ENCODE data around the gene RAB5IF.
"Not testable (repeated sequence)": the region's sequence is repeated elsewhere in the genome, so short reads cannot be mapped to it uniquely, and the experiment has no call there.

The RAB5IF gene

GRCh38 chr20:36632487-36633284 lies 27.1 kb downstream of the RAB5IF start:
- WGBS = 81% methylated on average over 14 of the region's 14 CpGs
- Histone ChIP-seq H3K27ac (ENCODE audit: low read depth, low read length) (no peak overlapping the region), H3K9ac (ENCODE audit: low read depth, low read length) (no peak overlapping the region), H3K4me3 (ENCODE audit: low read length) (no peak overlapping the region), H3K9me3 (ENCODE audit: insufficient read depth, low read depth, low read length) (no peaks in the 10 kb centered on the region), H3K27me3 (ENCODE audit: insufficient read depth, low read length) (no peaks in the 10 kb centered on the region), H3K36me3 (ENCODE audit: insufficient read depth, low read length) (no peaks in the 10 kb centered on the region), H3K4me1 (ENCODE audit: insufficient read depth, low read length) (no peaks in the 10 kb centered on the region)

- 92% methylated on average over 9 of the region's 9 CpGs for WGBS
- H3K27me3 ChIP-seq (ENCODE audit: insufficient read depth, low read length) = no peaks in the 10 kb centered on the region
- no peak overlapping the region for H3K27ac ChIP-seq (ENCODE audit: low read depth, low read length)
- no peaks in the 10 kb centered on the region for H3K9me3 ChIP-seq (ENCODE audit: insufficient read depth, low read depth, low read length)
- no peaks in the 10 kb centered on the region for H3K4me1 ChIP-seq (ENCODE audit: insufficient read depth, low read length)
- no peak overlapping the region for H3K9ac ChIP-seq (ENCODE audit: low read depth, low read length)
- H3K36me3 ChIP-seq (ENCODE audit: insufficient read depth, low read length) = no peaks in the 10 kb centered on the region
- H3K4me3 ChIP-seq (ENCODE audit: low read length) = no peak overlapping the region
Measured at GRCh38 chr20:36633285-36633772, 27.8 kb downstream of the RAB5IF start.

GRCh38 chr20:36634342-36634741 lies 28.8 kb downstream of the RAB5IF start:
- no peaks in the 10 kb centered on the region for H3K4me1 ChIP-seq (ENCODE audit: insufficient read depth, low read length)
- H3K9me3 ChIP-seq (ENCODE audit: insufficient read depth, low read depth, low read length) = no peaks in the 10 kb centered on the region
- no peak overlapping the region for H3K4me3 ChIP-seq (ENCODE audit: low read length)
- H3K27ac ChIP-seq (ENCODE audit: low read depth, low read length) = no peak overlapping the region
- H3K9ac ChIP-seq (ENCODE audit: low read depth, low read length) = no peak overlapping the region
- H3K36me3 ChIP-seq (ENCODE audit: insufficient read depth, low read length) = no peaks in the 10 kb centered on the region
- H3K27me3 ChIP-seq (ENCODE audit: insufficient read depth, low read length) = no peaks in the 10 kb centered on the region
- WGBS = 92% methylated on average over 11 of the region's 11 CpGs

GRCh38 chr20:36638876-36639400 lies 33.4 kb downstream of the RAB5IF start:
- not testable (repeated sequence) for H3K9ac ChIP-seq (ENCODE audit: low read depth, low read length); H3K27me3 ChIP-seq (ENCODE audit: insufficient read depth, low read length); H3K4me1 ChIP-seq (ENCODE audit: insufficient read depth, low read length); H3K27ac ChIP-seq (ENCODE audit: low read depth, low read length); H3K4me3 ChIP-seq (ENCODE audit: low read length); H3K9me3 ChIP-seq (ENCODE audit: insufficient read depth, low read depth, low read length); H3K36me3 ChIP-seq (ENCODE audit: insufficient read depth, low read length)
- 96% methylated on average over 11 of the region's 12 CpGs for WGBS

- 85% methylated on average over 3 of the region's 3 CpGs for WGBS
- Histone ChIP-seq H3K4me1 (ENCODE audit: insufficient read depth, low read length) (peaks cover 16% of the 10 kb centered on the region; the same call in 1 of the 2 replicates), H3K27me3 (ENCODE audit: insufficient read depth, low read length) (no peaks in the 10 kb centered on the region), H3K36me3 (ENCODE audit: insufficient read depth, low read length) (no peaks in the 10 kb centered on the region), H3K9ac (ENCODE audit: low read depth, low read length) (no peak overlapping the region), H3K27ac (ENCODE audit: low read depth, low read length) (no peak overlapping the region), H3K9me3 (ENCODE audit: insufficient read depth, low read depth, low read length) (no peaks in the 10 kb centered on the region), H3K4me3 (ENCODE audit: low read length) (no peak overlapping the region)
Measured at GRCh38 chr20:36641506-36641843, 35.9 kb downstream of the RAB5IF start.

- H3K4me1 ChIP-seq (ENCODE audit: insufficient read depth, low read length) = peaks cover 22% of the 10 kb centered on the region; the same call in 1 of the 2 replicates
- no peak overlapping the region for H3K4me3 ChIP-seq (ENCODE audit: low read length)
- H3K27ac ChIP-seq (ENCODE audit: low read depth, low read length) = no peak overlapping the region
- 96% methylated on average over 6 of the region's 6 CpGs for WGBS
- no peak overlapping the region for H3K9ac ChIP-seq (ENCODE audit: low read depth, low read length)
- no peaks in the 10 kb centered on the region for H3K27me3 ChIP-seq (ENCODE audit: insufficient read depth, low read length)
- H3K36me3 ChIP-seq (ENCODE audit: insufficient read depth, low read length) = no peaks in the 10 kb centered on the region
- H3K9me3 ChIP-seq (ENCODE audit: insufficient read depth, low read depth, low read length) = no peaks in the 10 kb centered on the region
Measured at GRCh38 chr20:36642136-36642535, 36.6 kb downstream of the RAB5IF start.

GRCh38 chr20:36644032-36644705 lies 38.6 kb downstream of the RAB5IF start:
- peaks cover 25% of the 10 kb centered on the region; the same call in 1 of the 2 replicates for H3K4me1 ChIP-seq (ENCODE audit: insufficient read depth, low read length)
- H3K9ac ChIP-seq (ENCODE audit: low read depth, low read length) = no peak overlapping the region
- no peaks in the 10 kb centered on the region for H3K36me3 ChIP-seq (ENCODE audit: insufficient read depth, low read length)
- 90% methylated on average over 5 of the region's 5 CpGs for WGBS
- no peaks in the 10 kb centered on the region for H3K27me3 ChIP-seq (ENCODE audit: insufficient read depth, low read length)
- no peak overlapping the region for H3K27ac ChIP-seq (ENCODE audit: low read depth, low read length)
- no peaks in the 10 kb centered on the region for H3K9me3 ChIP-seq (ENCODE audit: insufficient read depth, low read depth, low read length)
- H3K4me3 ChIP-seq (ENCODE audit: low read length) = no peak overlapping the region

- no peak overlapping the region for H3K4me3 ChIP-seq (ENCODE audit: low read length)
- no peaks in the 10 kb centered on the region for H3K36me3 ChIP-seq (ENCODE audit: insufficient read depth, low read length)
- H3K4me1 ChIP-seq (ENCODE audit: insufficient read depth, low read length) = peaks cover 25% of the 10 kb centered on the region; the same call in 1 of the 2 replicates
- no peak overlapping the region for H3K9ac ChIP-seq (ENCODE audit: low read depth, low read length)
- H3K9me3 ChIP-seq (ENCODE audit: insufficient read depth, low read depth, low read length) = no peaks in the 10 kb centered on the region
- no peaks in the 10 kb centered on the region for H3K27me3 ChIP-seq (ENCODE audit: insufficient read depth, low read length)
- no peak overlapping the region for H3K27ac ChIP-seq (ENCODE audit: low read depth, low read length)
- 88% methylated on average over 7 of the region's 7 CpGs for WGBS
Measured at GRCh38 chr20:36644706-36645095, 39.1 kb downstream of the RAB5IF start.

GRCh38 chr20:36645353-36645752 lies 39.8 kb downstream of the RAB5IF start:
- Histone ChIP-seq H3K36me3 (ENCODE audit: insufficient read depth, low read length) (no peaks in the 10 kb centered on the region), H3K9ac (ENCODE audit: low read depth, low read length) (no peak overlapping the region), H3K27me3 (ENCODE audit: insufficient read depth, low read length) (no peaks in the 10 kb centered on the region), H3K4me3 (ENCODE audit: low read length) (no peak overlapping the region), H3K27ac (ENCODE audit: low read depth, low read length) (no peak overlapping the region), H3K4me1 (ENCODE audit: insufficient read depth, low read length) (peaks cover 25% of the 10 kb centered on the region; the same call in 1 of the 2 replicates), H3K9me3 (ENCODE audit: insufficient read depth, low read depth, low read length) (no peaks in the 10 kb centered on the region)
- 94% methylated on average over 7 of the region's 7 CpGs for WGBS

GRCh38 chr20:36645998-36646397 lies 40.4 kb downstream of the RAB5IF start, which contains the start of gene SLA2:
SLA2 (minus strand) TSS chr20:36646196; CDS start chr20:36641335, 4,861 bp downstream.
- H3K9ac ChIP-seq (ENCODE audit: low read depth, low read length) = no peak within 1 kb of the TSS
- WGBS = 85% methylated on average over 9 of the region's 9 CpGs
- peaks cover 25% of the 10 kb centered on the region; the same call in 1 of the 2 replicates for H3K4me1 ChIP-seq (ENCODE audit: insufficient read depth, low read length)
- no peak within 1 kb of the TSS for H3K27ac ChIP-seq (ENCODE audit: low read depth, low read length)
- no peaks in the 10 kb centered on the region for H3K27me3 ChIP-seq (ENCODE audit: insufficient read depth, low read length)
- H3K4me3 ChIP-seq (ENCODE audit: low read length) = no peak within 1 kb of the TSS
- no peaks in the 10 kb centered on the region for H3K9me3 ChIP-seq (ENCODE audit: insufficient read depth, low read depth, low read length)
- H3K36me3 ChIP-seq (ENCODE audit: insufficient read depth, low read length) = no peaks in the 10 kb centered on the region

GRCh38 chr20:36646678-36647077 lies 41.1 kb downstream of the RAB5IF start:
- Histone ChIP-seq H3K4me1 (ENCODE audit: insufficient read depth, low read length) (peaks cover 25% of the 10 kb centered on the region; the same call in 1 of the 2 replicates), H3K27ac (ENCODE audit: low read depth, low read length) (no peak overlapping the region), H3K9me3 (ENCODE audit: insufficient read depth, low read depth, low read length) (no peaks in the 10 kb centered on the region), H3K4me3 (ENCODE audit: low read length) (no peak overlapping the region), H3K9ac (ENCODE audit: low read depth, low read length) (no peak overlapping the region), H3K27me3 (ENCODE audit: insufficient read depth, low read length) (no peaks in the 10 kb centered on the region), H3K36me3 (ENCODE audit: insufficient read depth, low read length) (no peaks in the 10 kb centered on the region)
- WGBS = 91% methylated on average over 3 of the region's 3 CpGs

Measured in HUES64 (cell line).